MM.1S (cell line): ENCODE measurements around the gene TCF12.
"Not testable (repeated sequence)": the region's sequence is repeated elsewhere in the genome, so short reads cannot be mapped to it uniquely, and the experiment has no call there.

Source experiments
- DNase-seq: peaks from one replicate; pipeline ENCODE4 v3.0.0-alpha.2; 2015
- H2AFZ ChIP-seq: fragments of 300-600 bp; sonication (generic); 2 replicates; pipeline ENCODE4 v1.6.0; 2016; ENCODE audit warnings: antibody characterized with exemption, low read length
- H3F3A ChIP-seq: fragments of 300-600 bp; sonication (generic); 2 replicates; pipeline ENCODE4 v1.6.1; 2016; ENCODE audit warnings: mild to moderate bottlenecking, antibody characterized with exemption, low read length, moderate library complexity, mixed read lengths; ENCODE audit not compliant: insufficient read depth
- H3K27ac ChIP-seq: fragments of 300-600 bp; sonication (generic); 2 replicates; pipeline ENCODE4 v1.5.1; 2016; ENCODE audit warnings: mild to moderate bottlenecking, low read length
- H3K27me3 ChIP-seq: fragments of 300-600 bp; sonication (generic); replicated peaks from 2 replicates; pipeline ENCODE4 v1.6.0; 2016; ENCODE audit warnings: low read length; ENCODE audit not compliant: insufficient read depth
- H3K36me3 ChIP-seq: fragments of 300-600 bp; sonication (generic); replicated peaks from 2 replicates; pipeline ENCODE4 v1.6.1; 2016; ENCODE audit warnings: mild to moderate bottlenecking, low read length, mixed read lengths; ENCODE audit not compliant: insufficient read depth
- H3K4me1 ChIP-seq: fragments of 300-600 bp; sonication (generic); 2 replicates; pipeline ENCODE4 v1.6.1; 2016; ENCODE audit warnings: low read length, mixed read lengths
- H3K4me2 ChIP-seq: fragments of 300-600 bp; sonication (generic); 2 replicates; pipeline ENCODE4 v1.6.0; 2016; ENCODE audit warnings: low read depth, low read length
- H3K4me3 ChIP-seq: fragments of 300-600 bp; sonication (generic); 2 replicates; pipeline ENCODE4 v1.5.1; 2016; ENCODE audit warnings: low read length, mixed read lengths
- H3K79me2 ChIP-seq: fragments of 300-600 bp; sonication (generic); 2 replicates; pipeline ENCODE4 v1.6.1; 2016; ENCODE audit warnings: mixed run types, low read length, mixed read lengths
- H3K9ac ChIP-seq: fragments of 300-600 bp; sonication (generic); 2 replicates; pipeline ENCODE4 v1.6.1; 2016; ENCODE audit warnings: low read length, mixed read lengths
- H3K9me2 ChIP-seq: fragments of 300-600 bp; sonication (generic); replicated peaks from 2 replicates; pipeline ENCODE4 v1.6.1; 2016; ENCODE audit warnings: mild to moderate bottlenecking, low read length, mixed read lengths; ENCODE audit not compliant: insufficient read depth
- H3K9me3 ChIP-seq: fragments of 300-600 bp; sonication (generic); replicated peaks from 2 replicates; pipeline ENCODE4 v1.6.1; 2016; ENCODE audit warnings: mild to moderate bottlenecking, low read length, mixed read lengths; ENCODE audit not compliant: insufficient read depth
- H4K20me1 ChIP-seq: fragments of 300-600 bp; sonication (generic); 2 replicates; pipeline ENCODE4 v1.6.1; 2016; ENCODE audit warnings: mild to moderate bottlenecking, low read length, moderate library complexity, mixed read lengths; ENCODE audit not compliant: insufficient read depth
- CTCF ChIP-seq: fragments of 300-600 bp; sonication (generic); IDR thresholded peaks from 2 replicates; pipeline ENCODE4 v1.5.1; 2016; ENCODE audit warnings: antibody characterized with exemption, low read length, mixed read lengths
- EZH2 ChIP-seq: fragments of 300-600 bp; sonication (generic); optimal IDR thresholded peaks from 2 replicates; pipeline ENCODE3; 2017; ENCODE audit warnings: low read depth, mild to moderate bottlenecking, antibody characterized with exemption, low read length, mixed read lengths
- EZH2phosphoT487 ChIP-seq: fragments of 300-600 bp; sonication (generic); IDR thresholded peaks from 2 replicates; pipeline ENCODE4 v1.6.1; 2018; ENCODE audit warnings: antibody characterized with exemption, low read length

TCF12 gene

GRCh38 chr15:57149196-57149595 is 230.8 kb downstream of the TCF12 start:
- no peak for DNase-seq
- Histone ChIP-seq H3K27ac (no peak overlapping the region), H3K4me2 (no peak overlapping the region), H3F3A (no peaks in the 10 kb centered on the region), H3K9me3 (no peaks in the 10 kb centered on the region), H3K9me2 (no peaks in the 10 kb centered on the region), H3K9ac (no peak overlapping the region), H4K20me1 (no peaks in the 10 kb centered on the region), H2AFZ (no peak overlapping the region), H3K4me3 (no peak overlapping the region), H3K79me2 (no peaks in the 10 kb centered on the region), H3K36me3 (no peaks in the 10 kb centered on the region), H3K4me1 (0 out of 2 replicates have a peak, but pooled peaks cover 3% of the 10 kb centered on the region), H3K27me3 (no peaks in the 10 kb centered on the region)
- TF ChIP-seq EZH2phosphoT487, result no peak
- TF ChIP-seq EZH2, result no peak

GRCh38 chr15:57150066-57150865 is 231.8 kb downstream of the TCF12 start:
- Histone ChIP-seq H3K9me2 (no peaks in the 10 kb centered on the region), H3K4me1 (0 out of 2 replicates have a peak, but pooled peaks cover 3% of the 10 kb centered on the region), H2AFZ (no peak overlapping the region), H4K20me1 (no peaks in the 10 kb centered on the region), H3K36me3 (no peaks in the 10 kb centered on the region), H3F3A (no peaks in the 10 kb centered on the region), H3K4me3 (no peak overlapping the region), H3K9ac (no peak overlapping the region), H3K27me3 (no peaks in the 10 kb centered on the region), H3K4me2 (no peak overlapping the region), H3K9me3 (no peaks in the 10 kb centered on the region), H3K27ac (no peak overlapping the region), H3K79me2 (no peaks in the 10 kb centered on the region)
- TF ChIP-seq CTCF (no peak), EZH2phosphoT487 (no peak), EZH2 (no peak)
- no peak for DNase-seq

GRCh38 chr15:57150866-57151203 is 232.4 kb downstream of the TCF12 start:
- not testable (repeated sequence) for H3F3A ChIP-seq, H3K9me3 ChIP-seq, H3K27ac ChIP-seq, H4K20me1 ChIP-seq, H3K4me2 ChIP-seq, H3K9me2 ChIP-seq, H3K79me2 ChIP-seq, H3K9ac ChIP-seq, H2AFZ ChIP-seq, H3K27me3 ChIP-seq, DNase-seq, H3K4me1 ChIP-seq, H3K36me3 ChIP-seq, H3K4me3 ChIP-seq

- no peaks in the 10 kb centered on the region for H3K36me3 ChIP-seq
These were observed 233.7 kb downstream of the TCF12 start for GRCh38 chr15:57152133-57152532.

More at GRCh38 chr15:57152133-57152532, 233.7 kb downstream of the TCF12 start:
- H3K27ac ChIP-seq, result no peak overlapping the region
- TF ChIP-seq EZH2phosphoT487 (no peak), EZH2 (no peak), CTCF (no peak)
- H3K9me2 ChIP-seq, result no peaks in the 10 kb centered on the region
- H3K4me3 ChIP-seq, result no peak overlapping the region
- no peaks in the 10 kb centered on the region for H3K79me2 ChIP-seq
- no peaks in the 10 kb centered on the region for H3F3A ChIP-seq
- H2AFZ ChIP-seq, result no peak overlapping the region
- H3K9ac ChIP-seq, result no peak overlapping the region
- H4K20me1 ChIP-seq, result no peaks in the 10 kb centered on the region
- H3K27me3 ChIP-seq, result no peaks in the 10 kb centered on the region
- DNase-seq, result no peak
- H3K9me3 ChIP-seq, result no peaks in the 10 kb centered on the region
- no peak overlapping the region for H3K4me2 ChIP-seq
- H3K4me1 ChIP-seq, result 0 out of 2 replicates have a peak, but pooled peaks cover 3% of the 10 kb centered on the region
